Measurements from ENCODE around the gene ZNF595.
A peak's percentile ranks its signal among the peaks of the same experiment; 100 is the strongest.

The ZNF595 gene

GRCh38 chr4:112771-113170 lies 59.6 kb downstream of the ZNF595 start:
- H3K27ac ChIP-seq, result no peak overlapping the region
- no peak for TF ChIP-seq ZFX (IDR thresholded peaks at IDR 0.05; ENCODE audit: borderline replicate concordance)
- TF ChIP-seq CTCF (IDR thresholded peaks at IDR 0.05), result no peak

- TF ChIP-seq ZFX (IDR thresholded peaks at IDR 0.05; ENCODE audit: borderline replicate concordance) (no peak), CTCF (IDR thresholded peaks at IDR 0.05) (no peak)
- H3K27ac ChIP-seq, result no peak overlapping the region
These were observed 60.6 kb downstream of the ZNF595 start for GRCh38 chr4:113732-114131.

GRCh38 chr4:114149-114548 lies 61.0 kb downstream of the ZNF595 start:
- no peak for TF ChIP-seq ZFX (IDR thresholded peaks at IDR 0.05; ENCODE audit: borderline replicate concordance)
- TF ChIP-seq CTCF (IDR thresholded peaks at IDR 0.05), result no peak
- no peak overlapping the region for H3K27ac ChIP-seq

GRCh38 chr4:116499-116898 lies 63.4 kb downstream of the ZNF595 start:
- no peak overlapping the region for H3K27ac ChIP-seq
- TF ChIP-seq ZFX (IDR thresholded peaks at IDR 0.05; ENCODE audit: borderline replicate concordance) (no peak), CTCF (IDR thresholded peaks at IDR 0.05) (no peak)

- H3K27ac ChIP-seq, result no peak overlapping the region
These were observed 67.5 kb downstream of the ZNF595 start for GRCh38 chr4:120616-121015.

GRCh38 chr4:121408-122084 lies 68.4 kb downstream of the ZNF595 start:
- TF ChIP-seq ZFX (IDR thresholded peaks at IDR 0.05; ENCODE audit: borderline replicate concordance) (no peak), CTCF (IDR thresholded peaks at IDR 0.05) (no peak)
- no peak overlapping the region for H3K27ac ChIP-seq

More at GRCh38 chr4:120616-121015, 67.5 kb downstream of the ZNF595 start:
- TF ChIP-seq ZFX (IDR thresholded peaks at IDR 0.05; ENCODE audit: borderline replicate concordance), result no peak
- TF ChIP-seq CTCF (IDR thresholded peaks at IDR 0.05), result no peak

- peak overlapping the region; percentile 93 for H3K27ac ChIP-seq
These were observed 70.8 kb downstream of the ZNF595 start for GRCh38 chr4:123922-124274.
